Measurements from ENCODE around the gene CD93. TPM values are rescaled to one million over a fixed set of nuclear protein-coding genes. Genes with fewer than 3 reads are reported as not detected.
A peak's percentile ranks its signal among the peaks of the same experiment; 100 is the strongest.

CD93 gene
- total RNA-seq, 6 donors from 2014 or later, result 25.1 to 160 (median 68.8) TPM

GRCh38 chr20:23118766-23119165 is 32.6 kb upstream of the CD93 start:
- Histone ChIP-seq H3K27me3 (no peaks in the 10 kb centered on the region), H3K36me3 (no peaks in the 10 kb centered on the region), H3K4me3 (no peak overlapping the region), H3K27ac (peak overlapping the region in 2 of 4 donors; percentile 3 to 13), H3K4me1 (peaks cover 29 to 50% (median 41%) of the 10 kb centered on the region in 4 donors), H3K9me3 (no peaks in the 10 kb centered on the region)
- no peak for TF ChIP-seq POLR2A (IDR thresholded peaks at IDR 0.05)
- TF ChIP-seq EP300 (IDR thresholded peaks at IDR 0.05), result no peak
- TF ChIP-seq, protein P1, sequence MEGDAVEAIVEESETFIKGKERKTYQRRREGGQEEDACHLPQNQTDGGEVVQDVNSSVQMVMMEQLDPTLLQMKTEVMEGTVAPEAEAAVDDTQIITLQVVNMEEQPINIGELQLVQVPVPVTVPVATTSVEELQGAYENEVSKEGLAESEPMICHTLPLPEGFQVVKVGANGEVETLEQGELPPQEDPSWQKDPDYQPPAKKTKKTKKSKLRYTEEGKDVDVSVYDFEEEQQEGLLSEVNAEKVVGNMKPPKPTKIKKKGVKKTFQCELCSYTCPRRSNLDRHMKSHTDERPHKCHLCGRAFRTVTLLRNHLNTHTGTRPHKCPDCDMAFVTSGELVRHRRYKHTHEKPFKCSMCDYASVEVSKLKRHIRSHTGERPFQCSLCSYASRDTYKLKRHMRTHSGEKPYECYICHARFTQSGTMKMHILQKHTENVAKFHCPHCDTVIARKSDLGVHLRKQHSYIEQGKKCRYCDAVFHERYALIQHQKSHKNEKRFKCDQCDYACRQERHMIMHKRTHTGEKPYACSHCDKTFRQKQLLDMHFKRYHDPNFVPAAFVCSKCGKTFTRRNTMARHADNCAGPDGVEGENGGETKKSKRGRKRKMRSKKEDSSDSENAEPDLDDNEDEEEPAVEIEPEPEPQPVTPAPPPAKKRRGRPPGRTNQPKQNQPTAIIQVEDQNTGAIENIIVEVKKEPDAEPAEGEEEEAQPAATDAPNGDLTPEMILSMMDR (IDR thresholded peaks at IDR 0.05), result no peak
- TF ChIP-seq POLR2AphosphoS5 (IDR thresholded peaks at IDR 0.05), result no peak
- no peak for ATAC-seq (ENCODE audit: low FRiP score in 2 of 2)
- 93 to 96% methylated on average over 7 to 9 of the region's 9 CpGs for WGBS, 2 donors
- DNase-seq, result no peak

- ATAC-seq (ENCODE audit: low FRiP score in 2 of 2) (no peak), DNase-seq (no peak)
- peaks cover 34 to 54% (median 43%) of the 10 kb centered on the region in 4 donors for H3K4me1 ChIP-seq
- TF ChIP-seq EP300 (IDR thresholded peaks at IDR 0.05) (no peak), POLR2AphosphoS5 (IDR thresholded peaks at IDR 0.05) (no peak), POLR2A (IDR thresholded peaks at IDR 0.05) (no peak)
- TF ChIP-seq, protein P1 (IDR thresholded peaks at IDR 0.05), result no peak
- no peak overlapping the region for H3K4me3 ChIP-seq
- WGBS, 2 donors, result 95% methylated on average over 8 of the region's 8 CpGs
- no peaks in the 10 kb centered on the region for H3K9me3 ChIP-seq
- H3K27ac ChIP-seq, result peak overlapping the region in 1 of 4 donors; percentile 19
- H3K27me3 ChIP-seq, result no peaks in the 10 kb centered on the region
- no peaks in the 10 kb centered on the region for H3K36me3 ChIP-seq
These were observed 32.0 kb upstream of the CD93 start for GRCh38 chr20:23118144-23118543.

- no peak for DNase-seq
- Histone ChIP-seq H3K4me3 (no peak overlapping the region), H3K9me3 (no peaks in the 10 kb centered on the region), H3K27me3 (no peaks in the 10 kb centered on the region), H3K4me1 (peaks cover 34 to 54% (median 43%) of the 10 kb centered on the region in 4 donors), H3K27ac (peak overlapping the region in 1 of 4 donors; percentile 19), H3K36me3 (no peaks in the 10 kb centered on the region)
- ATAC-seq (ENCODE audit: low FRiP score in 2 of 2), result no peak
- no peak for TF ChIP-seq EP300 (IDR thresholded peaks at IDR 0.05)
- TF ChIP-seq, protein P1 (IDR thresholded peaks at IDR 0.05), result no peak
- no peak for TF ChIP-seq POLR2AphosphoS5 (IDR thresholded peaks at IDR 0.05)
- no peak for TF ChIP-seq POLR2A (IDR thresholded peaks at IDR 0.05)
- WGBS, 2 donors, result 91 to 96% methylated on average over 8 of the region's 8 CpGs
These were observed 31.6 kb upstream of the CD93 start for GRCh38 chr20:23117738-23118137.

- 72 to 79% methylated on average over 10 of the region's 10 CpGs for WGBS, 2 donors
- DNase-seq (no peak), ATAC-seq (ENCODE audit: low FRiP score in 2 of 2) (peak in 1 of 2 donors; percentile 34)
- no peaks in the 10 kb centered on the region for H3K27me3 ChIP-seq
- H3K4me3 ChIP-seq, result no peak overlapping the region
- no peaks in the 10 kb centered on the region for H3K9me3 ChIP-seq
- H3K4me1 ChIP-seq, result peaks cover 28 to 50% (median 41%) of the 10 kb centered on the region in 4 donors
- peak in 1 of 4 donors; percentile 90 for TF ChIP-seq EP300 (IDR thresholded peaks at IDR 0.05)
- TF ChIP-seq, protein P1 (IDR thresholded peaks at IDR 0.05), result no peak
- H3K27ac ChIP-seq, result peak overlapping the region in 3 of 4 donors; percentile 51 to 76 (median 67)
- no peaks in the 10 kb centered on the region for H3K36me3 ChIP-seq
These were observed 30.4 kb upstream of the CD93 start for GRCh38 chr20:23116311-23117089.

Data from upper lobe of left lung (tissue), 6 donors.